A673 (cell line): ENCODE data around the gene RPS19.

ENCODE experiments used
- EZH2 ChIP-seq: fragments of 200-600 bp; sonication (generic); IDR thresholded peaks from 2 replicates; pipeline ENCODE4 v1.6.1; 2017; ENCODE audit warnings: borderline replicate concordance, low read depth, mild to moderate bottlenecking, mixed read lengths, antibody characterized with exemption, low read length; ENCODE audit not compliant: poor library complexity, severe bottlenecking
- TF ChIP-seq, protein P1 (sequence below): fragments of 300-800, 200-600 bp; sonication (generic); conservative IDR thresholded peaks from 2 replicates; pipeline ENCODE4 v1.5.1; 2017; ENCODE audit warnings: low read depth, mild to moderate bottlenecking, antibody characterized with exemption, low read length, moderate library complexity, mixed read lengths

DNA sequence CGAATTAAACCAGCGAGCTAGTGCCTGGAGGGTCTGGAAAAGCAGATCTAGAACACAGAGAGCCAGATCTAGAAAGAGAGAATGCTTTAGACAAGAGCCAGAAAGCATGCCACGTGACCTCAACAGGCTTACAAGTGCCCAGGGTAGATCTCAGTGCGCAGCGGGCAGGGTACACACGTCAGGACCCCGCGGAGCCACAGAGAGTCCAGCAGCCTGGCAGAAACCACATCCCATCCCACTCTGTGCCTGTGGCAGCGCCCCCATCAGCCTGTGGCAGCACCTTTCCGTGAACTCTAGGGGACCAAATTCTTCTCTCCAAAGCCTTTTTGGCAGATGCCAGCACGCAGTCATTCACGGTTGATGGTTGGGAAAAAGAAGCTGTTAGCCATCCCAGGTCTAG, 28.9 kb downstream of the RPS19 start:
- TF ChIP-seq EZH2, result no peak
- TF ChIP-seq, protein P1, sequence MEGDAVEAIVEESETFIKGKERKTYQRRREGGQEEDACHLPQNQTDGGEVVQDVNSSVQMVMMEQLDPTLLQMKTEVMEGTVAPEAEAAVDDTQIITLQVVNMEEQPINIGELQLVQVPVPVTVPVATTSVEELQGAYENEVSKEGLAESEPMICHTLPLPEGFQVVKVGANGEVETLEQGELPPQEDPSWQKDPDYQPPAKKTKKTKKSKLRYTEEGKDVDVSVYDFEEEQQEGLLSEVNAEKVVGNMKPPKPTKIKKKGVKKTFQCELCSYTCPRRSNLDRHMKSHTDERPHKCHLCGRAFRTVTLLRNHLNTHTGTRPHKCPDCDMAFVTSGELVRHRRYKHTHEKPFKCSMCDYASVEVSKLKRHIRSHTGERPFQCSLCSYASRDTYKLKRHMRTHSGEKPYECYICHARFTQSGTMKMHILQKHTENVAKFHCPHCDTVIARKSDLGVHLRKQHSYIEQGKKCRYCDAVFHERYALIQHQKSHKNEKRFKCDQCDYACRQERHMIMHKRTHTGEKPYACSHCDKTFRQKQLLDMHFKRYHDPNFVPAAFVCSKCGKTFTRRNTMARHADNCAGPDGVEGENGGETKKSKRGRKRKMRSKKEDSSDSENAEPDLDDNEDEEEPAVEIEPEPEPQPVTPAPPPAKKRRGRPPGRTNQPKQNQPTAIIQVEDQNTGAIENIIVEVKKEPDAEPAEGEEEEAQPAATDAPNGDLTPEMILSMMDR, result no peak
